Superior temporal gyrus (tissue), 1 donor: ENCODE measurements around the gene DDX24.

Experiments
- DNase-seq: peaks from one replicate; pipeline ENCODE4 v3.0.0-alpha.2; 2016; ENCODE audit errors: extremely low spot score

DDX24 gene

DNA sequence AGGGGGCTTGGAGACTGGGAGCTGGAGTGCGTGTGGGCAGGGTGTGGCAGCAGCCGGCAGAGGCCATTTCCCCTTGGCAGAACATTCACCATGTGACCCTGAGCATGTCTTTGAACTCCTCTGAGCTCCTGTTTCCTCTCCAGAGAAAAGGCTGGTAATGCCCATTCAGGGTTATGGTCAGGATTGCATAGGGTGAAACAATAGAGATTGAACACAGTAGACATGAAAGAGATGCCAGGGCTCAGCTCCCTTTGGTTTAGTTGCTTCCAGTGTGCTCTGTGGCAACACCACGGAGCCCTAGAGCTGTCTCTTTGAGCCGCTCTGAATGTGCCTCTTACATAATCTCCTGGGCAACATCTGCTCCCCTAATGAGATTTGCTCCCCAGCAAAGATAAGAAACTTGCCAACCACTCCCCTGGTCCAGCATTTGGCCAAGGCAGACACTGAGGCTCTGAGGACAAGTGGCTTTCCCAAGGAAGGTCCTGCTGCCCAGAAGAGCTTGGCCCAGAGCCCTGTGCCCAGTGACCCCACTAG lies 34.1 kb upstream of the DDX24 start:
- DNase-seq, result peak; percentile 15

DNA sequence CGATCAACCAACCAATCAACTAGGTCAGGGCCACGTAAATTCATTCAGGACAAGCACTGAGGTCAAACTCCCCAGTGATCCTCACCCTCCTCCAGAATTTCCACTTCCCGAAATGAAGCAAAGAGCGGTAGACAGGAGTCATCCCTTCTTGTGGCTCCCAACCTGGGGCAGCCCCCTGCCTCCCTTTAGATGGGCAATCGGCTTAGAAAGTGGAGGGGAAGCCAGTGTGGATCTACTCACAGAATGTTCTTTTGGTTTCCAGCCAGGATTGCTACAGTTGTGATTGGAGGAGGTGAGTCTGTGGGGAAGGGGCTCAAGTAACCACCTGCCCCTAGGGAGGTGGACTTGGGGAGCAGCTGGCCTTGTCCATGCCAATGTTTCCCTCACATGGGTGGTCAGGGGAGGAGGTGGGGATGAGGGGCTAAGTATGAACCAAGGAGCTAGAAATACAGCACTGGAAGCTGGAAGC lies 33.6 kb upstream of the DDX24 start:
- DNase-seq, result no peak

DNA sequence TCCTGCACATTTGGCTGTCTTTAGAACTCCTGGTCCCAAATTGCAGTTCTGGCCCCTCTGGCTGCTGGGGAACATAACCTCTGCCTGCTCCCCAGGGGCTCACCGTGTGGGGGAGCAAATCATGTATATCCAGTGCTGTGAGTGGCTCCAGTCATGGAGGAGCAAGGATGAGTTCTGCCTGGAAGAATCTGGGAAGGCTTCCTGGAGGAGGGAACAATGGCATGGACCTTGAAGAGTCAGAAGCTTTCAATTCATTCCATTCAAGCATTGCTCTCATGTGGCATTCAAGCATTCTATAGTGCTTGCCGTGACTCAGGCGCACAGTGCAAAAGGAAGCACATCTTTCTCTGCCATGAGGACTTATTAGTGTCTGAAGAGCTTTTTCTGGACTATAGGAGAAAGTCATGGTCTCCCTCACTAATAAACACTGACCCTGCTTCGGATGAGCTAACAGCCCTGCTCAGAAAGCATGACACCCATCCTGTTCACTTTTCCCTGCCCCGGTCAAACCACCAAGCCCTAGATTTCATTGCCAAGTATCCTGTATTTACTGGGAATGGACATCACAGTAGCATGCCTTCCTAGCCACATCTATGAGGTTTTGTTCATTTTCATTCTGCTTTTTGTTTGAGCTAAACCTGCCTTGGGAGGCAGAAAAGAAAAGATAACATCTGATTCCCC lies 33.0 kb upstream of the DDX24 start:
- no peak for DNase-seq

DNA sequence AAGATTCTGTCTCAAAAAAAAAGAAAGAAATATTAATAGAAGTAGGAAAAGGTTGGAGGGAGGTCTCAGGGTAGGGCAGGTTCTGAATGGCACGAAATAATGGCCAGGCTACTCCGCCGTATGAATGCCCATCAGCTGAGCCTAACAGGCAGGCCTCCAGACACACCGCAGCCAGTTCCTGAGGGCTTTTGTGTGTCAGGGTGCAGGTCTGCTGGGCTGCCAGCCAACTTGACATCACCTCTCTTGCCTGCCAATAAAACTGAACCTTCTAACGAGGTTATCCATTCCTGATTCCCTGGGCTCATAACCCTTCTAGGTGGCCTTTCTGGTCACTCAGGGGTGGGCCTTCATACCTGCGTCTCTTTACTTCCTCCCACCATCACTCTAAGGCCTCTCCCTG lies 32.5 kb upstream of the DDX24 start:
- DNase-seq, result no peak

DNA sequence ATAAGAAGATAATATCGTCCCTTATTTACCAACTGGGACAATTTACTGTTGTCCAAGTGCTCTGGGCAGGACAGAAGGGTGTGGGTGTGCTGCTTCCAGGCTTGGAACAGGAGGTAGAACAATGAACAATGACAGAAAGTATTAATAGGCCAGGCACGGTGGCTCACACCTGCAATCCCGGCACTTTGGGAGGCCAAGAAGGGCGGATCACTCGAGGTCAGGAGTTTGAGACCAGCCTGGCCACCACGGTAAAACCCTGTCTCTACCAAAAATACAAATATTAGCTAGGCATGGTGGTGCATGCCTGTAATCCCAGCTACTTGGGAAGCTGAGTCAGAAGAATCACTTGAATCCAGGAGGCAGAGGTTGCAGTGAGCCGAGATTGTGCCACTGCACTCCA lies 32.1 kb upstream of the DDX24 start:
- DNase-seq, result no peak

DNA sequence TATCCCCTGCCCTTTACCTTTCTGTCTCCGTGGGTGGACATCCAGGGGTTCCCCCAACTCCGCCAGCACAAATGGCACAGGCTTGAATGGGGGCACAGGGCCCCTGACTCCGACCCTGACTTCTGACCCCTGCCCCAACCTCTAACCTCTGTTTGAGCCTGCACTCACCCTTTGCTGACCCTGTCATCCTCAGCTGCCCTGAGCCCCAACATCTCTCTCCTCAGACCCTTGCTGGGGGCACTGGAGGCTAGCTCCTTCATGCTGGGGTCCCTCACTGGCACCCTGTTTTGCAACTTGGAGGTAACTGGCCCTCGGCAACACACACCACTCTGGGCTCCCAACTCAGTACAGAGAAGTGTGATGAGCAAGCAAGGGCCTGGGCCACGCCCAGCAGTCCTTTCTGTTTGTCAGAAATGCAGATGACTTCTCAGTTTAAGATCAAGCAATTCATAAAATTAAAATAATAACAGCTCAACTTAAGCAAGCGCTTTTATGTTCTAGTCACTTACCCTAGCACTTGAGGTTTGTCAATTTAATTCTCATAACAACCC lies 31.6 kb upstream of the DDX24 start:
- DNase-seq, result no peak

DNA sequence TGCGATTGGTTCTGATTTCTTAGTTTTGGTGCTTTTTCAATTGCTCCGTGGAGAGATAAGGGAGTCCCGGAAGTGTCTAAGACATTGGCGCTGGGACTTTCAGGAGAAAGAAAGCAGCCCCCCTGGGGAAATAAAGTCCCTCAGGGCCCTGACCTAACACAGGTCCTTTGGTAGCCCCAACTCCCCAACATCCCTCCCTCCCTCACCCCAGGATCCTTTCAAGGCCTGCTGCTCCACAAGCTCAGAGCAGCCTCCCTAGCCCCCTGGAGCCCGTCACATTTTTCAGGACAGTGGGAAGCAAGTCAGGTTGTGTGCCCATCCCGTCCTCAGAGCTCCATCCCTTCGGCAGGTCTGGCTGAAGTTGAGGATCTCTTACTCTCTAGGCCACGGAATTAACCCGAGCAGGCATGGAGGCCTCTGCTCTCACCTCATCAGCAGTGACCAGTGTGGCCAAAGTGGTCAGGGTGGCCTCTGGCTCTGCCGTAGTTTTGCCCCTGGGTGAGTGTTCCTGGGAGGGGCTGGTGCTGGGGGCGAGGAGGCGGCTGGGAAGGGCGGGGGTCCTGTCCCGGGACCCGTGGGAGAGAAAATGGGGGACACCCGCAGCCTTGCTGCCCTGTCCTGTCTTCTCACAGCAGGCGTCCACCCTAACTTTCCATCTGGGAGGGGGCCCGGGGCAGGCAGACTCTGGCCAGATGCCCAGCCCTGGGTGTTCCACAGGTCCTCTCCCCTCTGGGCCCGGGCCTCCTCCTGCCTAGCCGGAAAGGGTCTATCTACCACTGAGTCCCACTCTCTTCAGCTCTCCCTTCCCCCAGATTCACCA lies 30.5 kb upstream of the DDX24 start:
- DNase-seq, result no peak

DNA sequence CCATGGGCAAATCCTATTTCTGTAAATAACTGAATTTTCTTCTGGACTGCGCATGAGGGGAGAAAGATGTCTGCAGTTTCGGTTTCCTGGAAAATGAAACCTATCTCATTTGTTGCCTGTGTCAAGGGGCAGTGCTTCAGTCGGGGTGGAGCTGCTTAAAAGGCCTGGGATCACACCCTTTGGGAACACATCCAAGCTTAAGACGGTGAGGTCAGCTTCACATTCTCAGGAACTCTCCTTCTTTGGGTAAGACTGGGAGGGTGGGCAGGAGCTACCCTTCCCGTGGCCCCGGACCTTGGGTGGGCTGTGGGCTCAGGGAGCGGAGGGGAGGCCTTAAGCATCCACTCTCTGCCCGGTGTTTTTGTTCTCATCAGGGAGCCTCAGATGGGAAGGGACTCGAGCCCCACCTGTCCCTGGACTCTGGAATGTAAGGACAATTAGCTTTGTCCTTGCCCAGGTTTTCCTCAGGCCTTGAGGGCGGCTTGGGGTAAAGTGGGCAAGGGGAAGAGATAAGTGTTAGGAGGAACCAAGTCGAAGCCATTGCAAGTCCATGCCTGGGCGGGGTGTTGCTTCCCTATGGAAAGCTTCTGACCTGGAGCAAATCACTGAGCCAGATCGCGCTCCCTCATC lies 29.7 kb upstream of the DDX24 start, which contains the start of gene IFI27:
TSS of gene IFI27 (plus strand) at position 185 of the 630 bp plus-strand sequence.
- DNase-seq, result no peak

DNA sequence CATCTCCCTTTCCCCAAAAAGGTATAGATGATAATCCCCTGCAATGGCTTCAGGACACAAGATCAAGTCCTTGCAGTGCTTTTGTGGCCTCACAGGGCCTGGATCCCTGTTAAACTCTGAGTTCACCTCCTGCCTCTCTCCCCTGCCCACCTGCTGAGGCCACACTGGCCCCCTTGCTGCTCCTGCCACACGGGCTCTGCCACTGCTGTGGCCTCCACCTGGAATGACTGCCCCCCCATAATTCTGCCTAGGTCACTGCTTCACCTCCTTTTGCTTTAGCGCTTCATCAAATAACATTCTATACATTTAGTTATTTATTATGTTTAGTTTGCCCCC lies 28.9 kb upstream of the DDX24 start:
- no peak for DNase-seq

DNA sequence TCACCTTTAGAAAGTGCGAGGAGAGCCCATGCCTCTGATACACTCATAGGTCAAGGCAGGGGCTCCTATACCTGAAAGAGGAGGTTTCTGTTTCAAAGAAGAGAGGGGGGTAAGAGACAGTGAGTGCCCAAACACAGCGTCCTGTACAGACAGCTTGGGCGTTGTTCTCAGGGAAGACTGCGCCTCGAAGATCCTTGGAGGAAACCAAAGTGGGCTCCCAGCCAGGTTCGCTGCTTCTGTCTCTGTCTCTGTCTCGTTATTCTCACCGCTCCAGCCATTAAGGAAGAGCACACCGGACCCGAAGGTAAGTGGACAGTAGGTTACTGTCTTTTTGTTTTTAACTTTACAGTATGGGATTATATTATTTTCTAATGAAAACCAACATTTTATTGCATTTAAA lies 23.7 kb upstream of the DDX24 start:
- no peak for DNase-seq

DNA sequence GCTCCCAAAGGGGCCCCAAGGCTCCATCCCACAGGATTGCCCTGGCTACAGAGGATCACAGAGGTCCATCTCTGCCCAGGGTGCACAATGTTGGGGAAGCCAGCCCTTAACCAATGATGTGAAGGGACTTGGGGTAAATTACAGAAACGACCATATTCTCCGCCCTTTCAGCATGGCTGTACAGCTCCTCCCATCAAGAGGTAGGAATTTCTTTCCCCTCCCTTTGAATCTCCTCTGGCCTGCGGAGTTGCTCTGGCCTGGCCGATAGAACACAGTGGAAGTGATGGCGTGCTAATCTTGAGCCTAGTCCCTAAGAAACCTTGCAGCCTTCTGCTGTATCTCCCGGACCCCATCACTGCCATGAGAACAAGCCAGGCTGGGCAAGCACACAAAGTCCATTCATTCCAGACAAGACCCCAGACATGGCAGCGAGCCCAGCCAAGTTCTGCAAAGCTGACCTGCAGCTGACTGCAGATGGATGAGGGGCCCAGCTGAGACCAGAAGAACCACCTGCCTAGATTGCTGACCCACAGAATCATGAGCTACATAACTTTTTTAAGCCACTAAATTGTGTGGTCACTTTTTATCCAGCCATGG lies 22.6 kb upstream of the DDX24 start:
- no peak for DNase-seq

DNA sequence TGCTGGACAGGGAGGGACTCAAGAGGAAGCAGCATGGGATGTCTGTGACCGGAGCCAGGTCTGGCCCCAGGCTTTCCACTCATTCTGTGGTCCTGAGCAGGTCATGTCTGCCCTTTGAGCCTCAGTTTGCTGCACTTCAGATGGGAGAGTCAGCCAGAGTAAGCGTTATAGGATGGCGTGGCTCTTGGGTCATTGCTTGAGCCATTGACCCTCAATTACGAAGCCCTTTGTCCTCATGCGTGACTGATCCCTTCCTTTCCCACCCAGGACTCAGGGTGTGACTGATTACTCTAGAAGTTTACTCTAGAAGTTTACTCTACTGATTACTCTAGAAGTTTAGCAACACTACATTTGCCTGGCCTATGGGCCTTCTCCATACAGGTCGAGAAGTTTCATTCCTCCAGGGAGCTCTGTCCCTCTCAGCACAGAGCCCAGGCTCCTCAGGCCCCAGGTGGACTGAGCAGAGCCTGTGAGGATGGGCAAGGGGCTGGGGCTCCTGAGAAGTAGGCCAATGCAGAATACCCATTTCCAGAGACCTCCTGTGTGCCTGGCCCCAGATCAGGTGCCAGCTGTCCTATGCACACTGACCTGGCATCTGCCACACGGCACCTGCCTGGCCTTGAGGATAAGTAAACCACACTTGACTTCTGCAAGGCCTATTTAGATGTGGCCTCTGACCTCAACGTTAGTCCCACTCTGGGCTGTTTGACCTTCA lies 21.9 kb upstream of the DDX24 start:
- no peak for DNase-seq

DNA sequence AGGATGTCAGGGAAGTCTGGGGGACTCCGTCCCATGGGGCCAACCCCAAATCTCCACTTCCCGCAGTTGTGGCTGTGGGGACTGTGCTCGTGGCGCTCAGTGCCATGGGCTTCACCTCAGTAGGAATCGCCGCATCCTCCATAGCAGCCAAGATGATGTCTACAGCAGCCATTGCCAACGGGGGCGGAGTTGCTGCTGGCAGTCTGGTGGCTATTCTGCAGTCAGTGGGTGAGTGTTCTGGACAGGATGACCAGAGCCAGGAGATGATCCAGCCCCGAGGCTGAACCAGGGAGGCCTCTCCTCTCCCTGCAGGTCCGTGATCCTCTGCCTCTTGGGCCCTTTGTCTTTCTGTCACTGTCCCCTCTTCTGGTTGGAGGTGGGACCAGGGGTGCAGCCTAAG lies 20.7 kb upstream of the DDX24 start:
- DNase-seq, result no peak

DNA sequence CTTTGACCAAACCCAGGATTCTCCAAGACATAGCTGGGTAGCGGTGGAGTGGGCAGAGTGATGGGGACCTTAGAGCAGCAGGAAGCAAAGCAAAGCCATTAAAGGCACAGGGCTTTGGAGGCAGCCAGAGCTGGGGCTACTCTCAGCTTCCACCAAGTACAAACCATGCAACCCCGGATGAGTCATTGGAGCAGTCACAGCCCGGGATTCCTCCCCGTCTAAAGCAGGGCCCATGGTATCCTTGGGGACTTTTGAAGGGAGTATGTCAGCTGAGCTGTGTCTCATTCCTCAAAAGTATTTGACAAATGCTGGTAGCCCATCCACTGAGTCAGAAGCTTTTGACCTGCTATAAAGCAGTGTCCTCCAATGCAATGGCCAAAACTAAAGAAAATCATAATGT lies 19.8 kb upstream of the DDX24 start:
- no peak for DNase-seq

DNA sequence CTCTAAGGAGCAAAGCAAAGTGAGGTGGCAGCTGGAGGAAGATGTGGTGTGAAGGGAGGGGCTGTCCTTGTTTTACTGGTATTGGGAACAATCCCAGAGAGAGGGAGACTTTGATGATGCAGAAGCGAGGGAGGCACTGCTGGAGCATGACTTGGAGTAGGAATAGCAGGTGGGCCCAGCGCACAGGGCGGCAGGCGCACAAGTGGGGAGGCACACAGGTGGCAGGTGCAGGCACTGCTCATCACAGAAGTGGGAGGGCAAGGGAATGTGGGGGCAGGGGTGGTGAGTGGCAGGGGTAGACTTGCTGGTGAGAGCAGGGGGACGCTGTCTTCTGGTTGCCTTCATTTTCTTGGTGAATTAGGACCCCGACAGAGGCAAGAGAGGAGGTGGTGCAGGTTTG lies 18.0 kb upstream of the DDX24 start:
- DNase-seq, result no peak

DNA sequence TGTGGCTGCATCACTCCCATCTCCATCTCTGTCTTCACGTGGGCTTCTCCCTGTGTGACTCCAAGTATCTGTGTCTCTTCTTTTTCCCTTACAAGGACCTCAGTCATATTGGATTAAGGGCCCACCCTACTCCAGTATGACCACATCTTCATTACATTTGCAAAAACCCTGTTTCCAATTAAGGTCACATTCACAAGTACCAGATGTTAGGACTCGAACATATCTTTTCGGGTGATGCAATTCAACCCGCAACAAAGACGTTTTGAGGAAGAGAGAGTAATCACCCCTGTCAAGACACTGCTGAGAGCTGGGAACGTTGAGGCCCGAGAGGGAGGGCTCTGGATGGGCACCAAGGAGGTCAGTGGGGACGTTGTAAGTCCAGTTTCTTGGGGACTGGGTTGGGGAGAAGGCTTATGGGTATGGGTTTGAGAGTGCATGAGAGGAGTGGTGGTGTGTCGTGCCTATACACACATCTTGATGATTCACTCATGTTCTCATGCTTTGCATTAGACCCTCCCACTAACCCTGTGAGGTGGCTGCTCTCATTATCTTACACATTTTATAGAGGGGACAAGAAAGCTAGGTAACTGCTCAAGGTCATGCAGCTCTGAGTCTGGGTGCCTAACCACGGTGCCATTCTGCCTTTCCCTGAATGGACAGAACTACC lies 17.5 kb upstream of the DDX24 start:
- no peak for DNase-seq

DNA sequence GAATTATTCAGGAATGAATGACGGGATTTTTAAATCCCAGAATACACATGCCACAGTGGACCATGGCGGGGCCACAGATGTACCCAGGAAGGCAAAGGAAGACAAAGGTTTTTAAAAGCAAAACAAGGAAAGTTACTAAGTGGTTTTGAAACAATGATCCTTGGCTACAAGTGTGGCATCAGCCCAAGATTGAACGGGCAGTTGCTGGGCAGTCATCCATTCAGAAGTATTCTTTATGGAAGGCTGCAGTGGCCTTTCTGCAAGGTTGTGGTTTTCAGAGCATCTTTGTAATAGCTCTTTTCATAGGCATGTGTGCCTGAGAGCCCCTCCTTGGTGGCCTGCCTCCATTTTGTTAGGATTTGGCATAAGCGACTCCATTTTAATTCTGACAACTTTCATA lies 16.1 kb upstream of the DDX24 start:
- no peak for DNase-seq

DNA sequence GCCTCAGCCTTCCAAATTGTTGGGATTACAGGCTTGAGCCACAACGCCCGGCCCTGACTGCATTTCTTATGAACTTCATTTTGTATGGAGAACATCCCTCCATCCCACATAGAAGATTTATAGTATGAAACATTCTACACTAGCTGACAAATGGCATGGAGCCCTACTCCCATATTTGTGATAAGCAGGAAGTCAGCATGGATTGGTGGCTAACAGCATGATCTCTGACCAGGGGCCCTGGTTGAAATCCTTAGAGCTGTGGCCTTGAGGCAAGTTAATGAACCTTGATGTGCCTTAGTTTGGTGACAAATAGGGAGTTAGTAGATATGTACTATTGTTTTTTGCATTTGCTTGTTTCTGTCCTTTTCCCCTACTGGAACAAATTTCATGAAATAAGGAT lies 12.4 kb upstream of the DDX24 start:
- no peak for DNase-seq

DNA sequence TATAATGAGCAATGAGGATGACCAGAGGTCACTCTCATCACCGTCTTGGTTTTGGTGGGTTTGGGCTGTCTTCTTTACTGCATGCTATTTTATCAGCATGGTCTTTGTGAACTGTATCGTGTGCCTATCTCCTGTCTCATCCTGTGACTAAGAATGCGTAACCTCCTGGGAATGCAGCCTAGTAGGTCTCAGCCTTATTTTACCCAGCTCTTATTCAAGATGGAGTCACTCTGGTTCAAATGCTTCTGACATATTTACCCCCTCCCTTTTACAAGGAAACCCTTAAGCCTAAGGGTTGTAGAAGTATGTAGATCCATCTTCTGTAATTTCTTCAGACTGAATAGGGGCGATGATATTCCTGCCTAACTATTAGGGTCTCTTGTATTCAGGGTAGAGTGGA lies 8.5 kb upstream of the DDX24 start:
- no peak for DNase-seq

DNA sequence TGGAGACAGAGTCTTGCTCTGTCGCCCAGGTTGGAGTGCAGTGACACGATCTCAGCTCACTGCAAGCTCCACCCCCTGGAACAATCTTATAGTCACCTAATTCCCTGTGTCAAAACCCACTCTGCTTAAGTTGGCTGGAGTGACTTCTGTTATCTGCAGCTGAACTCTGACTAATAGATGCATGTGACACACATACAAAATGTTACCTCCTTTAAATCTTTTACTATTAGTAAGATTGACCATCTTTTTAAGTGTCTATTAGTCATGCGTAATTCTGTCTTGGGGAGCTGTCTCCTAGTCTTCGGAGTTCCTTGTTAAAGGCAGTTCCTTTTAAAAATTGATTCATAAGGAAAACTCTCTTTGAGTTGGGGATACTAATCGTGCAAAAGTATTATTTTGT lies 7.5 kb upstream of the DDX24 start:
- no peak for DNase-seq

DNA sequence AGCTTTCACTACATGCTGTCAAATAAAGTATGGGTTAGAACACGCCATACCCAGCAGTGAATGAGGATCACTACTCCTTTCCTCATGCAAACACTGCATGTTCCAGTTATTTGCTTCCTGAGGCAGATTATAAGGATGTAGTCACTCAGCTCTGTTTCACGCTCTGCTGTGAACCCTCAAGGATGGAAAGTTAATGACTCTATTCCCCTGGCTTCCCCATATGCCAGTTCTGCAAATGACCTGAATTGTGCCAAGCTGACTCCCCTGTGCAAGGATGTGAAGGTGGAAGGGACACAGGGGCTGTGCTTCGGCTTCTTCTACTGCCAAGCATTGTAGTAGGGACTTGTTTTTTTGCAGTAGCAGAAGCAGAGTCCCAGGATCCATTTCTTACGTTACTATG lies 6.9 kb upstream of the DDX24 start:
- DNase-seq, result no peak
